Naive B cell (primary cell): ENCODE measurements around the gene CHAT. TPM values are rescaled to one million over a fixed set of nuclear protein-coding genes. Genes with fewer than 3 reads are reported as not detected.

Source experiments
- ATAC-seq, 2 donors: fragments of 150-1000 bp; cut with Tn5 transposase; 2 replicates each; pipeline ENCODE4 v1.10.0; 2021; ENCODE audit warnings: low read depth in 2 of 2, mild to moderate bottlenecking in 2 of 2, moderate library complexity in 2 of 2
- DNase-seq: peaks from one replicate; pipeline ENCODE4 v3.0.0; 2022
- H3K27ac Mint-ChIP-seq, 6 donors: one replicate each; pipeline ENCODE4 v1.8.0; 2020 to 2022; ENCODE audit warnings: mild to moderate bottlenecking in 6 of 6, mixed read lengths in 6 of 6, moderate library complexity in 5 of 6, inconsistent platforms in 2 of 6
- H3K27me3 Mint-ChIP-seq, 3 donors: one replicate each; pipeline ENCODE4 v1.8.0; 2021 to 2022; ENCODE audit warnings: mixed read lengths in 3 of 3, mild to moderate bottlenecking in 1 of 3
- H3K36me3 Mint-ChIP-seq, 2 donors: one replicate each; pipeline ENCODE4 v1.8.0; 2020 to 2022; ENCODE audit warnings: mixed read lengths in 2 of 2, inconsistent platforms in 1 of 2, mild to moderate bottlenecking in 1 of 2
- H3K4me1 Mint-ChIP-seq, 3 donors: one replicate each; pipeline ENCODE4 v1.8.0; 2020 to 2022; ENCODE audit warnings: mixed read lengths in 3 of 3, inconsistent platforms in 1 of 3, mild to moderate bottlenecking in 1 of 3, moderate library complexity in 1 of 3
- H3K4me3 Mint-ChIP-seq, 8 donors: one replicate each; pipeline ENCODE4 v1.8.0; 2020 to 2022; ENCODE audit warnings: mild to moderate bottlenecking in 8 of 8, mixed read lengths in 8 of 8, moderate library complexity in 8 of 8, inconsistent platforms in 2 of 8
- H3K9me3 Mint-ChIP-seq, 7 donors: one replicate each; pipeline ENCODE4 v1.8.0; 2020 to 2022; ENCODE audit warnings: mixed read lengths in 7 of 7, mild to moderate bottlenecking in 5 of 7, inconsistent platforms in 2 of 7, moderate library complexity in 1 of 7
- polyA plus RNA-seq, 6 donors: library from polyadenylated mRNA; unstranded; fragments of 300-500 nt; fragmentation: Illumina TruSeq; gene quantifications; one replicate each; pipeline ENCODE4 v1.2.3, GENCODE V29; 2021; ENCODE audit warnings: low read depth in 6 of 6

The CHAT gene
- polyA plus RNA-seq, 6 donors from 2014 or later: not detected

DNA sequence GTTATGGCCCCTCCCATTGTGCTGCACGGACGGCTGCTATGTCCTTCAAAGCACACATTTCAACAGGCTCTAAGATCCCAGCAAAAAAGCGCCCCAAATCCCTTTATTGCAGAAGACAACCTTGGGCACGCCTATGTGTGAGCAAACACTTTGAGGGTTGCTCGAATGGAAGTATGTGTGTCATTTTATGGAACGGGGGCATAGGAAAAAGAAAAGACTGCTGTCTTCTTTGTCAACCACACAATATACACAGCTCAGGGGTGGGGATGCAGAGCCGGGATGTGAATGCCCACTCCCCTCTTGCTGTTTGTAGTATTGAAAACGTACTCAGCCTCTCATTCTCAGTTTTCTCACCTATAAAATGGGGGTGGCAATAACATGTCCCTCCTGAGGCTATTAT is 97.6 kb downstream of the CHAT start:
- Mint-ChIP-seq H3K27me3 (peaks cover 6 to 18% (median 15%) of the 10 kb centered on the region in 3 donors), H3K36me3 (no peaks in the 10 kb centered on the region), H3K9me3 (peaks cover 0 to 11% (median 4%) of the 10 kb centered on the region in 7 donors), H3K4me3 (no peak overlapping the region), H3K4me1 (no peaks in the 10 kb centered on the region), H3K27ac (no peak overlapping the region)
- DNase-seq (no peak), ATAC-seq (no peak)

GRCh38 chr10:49713266-49713665 is 99.4 kb downstream of the CHAT start:
- H3K36me3 Mint-ChIP-seq: no peaks in the 10 kb centered on the region
- DNase-seq: no peak
- no peak overlapping the region for H3K27ac Mint-ChIP-seq
- no peak for ATAC-seq
- H3K27me3 Mint-ChIP-seq: peaks cover 15 to 20% (median 16%) of the 10 kb centered on the region in 3 donors
- H3K9me3 Mint-ChIP-seq: peaks cover 0 to 13% (median 8%) of the 10 kb centered on the region in 7 donors
- no peak overlapping the region for H3K4me3 Mint-ChIP-seq
- H3K4me1 Mint-ChIP-seq: no peaks in the 10 kb centered on the region

Other genes with a start within 250 kb of the CHAT start
- not detected for gene DRGX, start 217.9 kb upstream of the CHAT start, polyA plus RNA-seq
- gene ERCC6, start 74.9 kb upstream of the CHAT start, polyA plus RNA-seq: 10 to 100 TPM in 4 of 6 donors, 1 to 10 TPM in 2; 8.6 to 19.0 (median 12.8) TPM
- gene SLC18A3, start 3.7 kb upstream of the CHAT start, polyA plus RNA-seq: not detected
- gene C10orf53, start 65.6 kb downstream of the CHAT start, polyA plus RNA-seq: not detected
- gene OGDHL, start 148.3 kb downstream of the CHAT start, polyA plus RNA-seq: not detected